ENCODE measurements around the gene RAB22A.

The RAB22A gene

DNA sequence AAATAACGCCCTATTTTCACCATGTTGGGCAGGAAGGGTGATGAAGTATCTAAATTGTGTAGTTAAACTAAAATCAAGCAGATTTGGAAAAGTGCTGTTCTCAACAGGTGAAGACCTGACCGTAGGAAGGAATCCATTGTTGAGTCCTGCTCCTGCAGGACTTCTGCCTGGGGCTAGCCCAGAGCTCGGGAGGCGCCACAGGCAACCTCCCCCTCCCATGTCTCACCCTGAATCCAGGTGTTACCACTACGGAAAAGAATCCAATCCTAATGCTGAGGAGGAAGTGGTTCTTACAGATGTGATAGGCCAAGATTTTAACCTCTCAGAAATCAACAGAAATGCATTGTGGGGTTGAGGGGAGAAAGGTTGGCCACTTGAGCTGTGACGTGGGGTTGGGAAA is 30.2 kb downstream of the RAB22A start:
- Mint-ChIP-seq H3K27ac (no peak overlapping the region), H3K27me3 (ENCODE audit: low read depth, poor library complexity) (no peaks in the 10 kb centered on the region), H3K9me3 (no peaks in the 10 kb centered on the region), H3K36me3 (ENCODE audit: low read depth) (peaks cover 34% of the 10 kb centered on the region), H3K4me3 (no peak overlapping the region), H3K4me1 (peaks cover 7% of the 10 kb centered on the region)
- TF ChIP-seq, protein P1, sequence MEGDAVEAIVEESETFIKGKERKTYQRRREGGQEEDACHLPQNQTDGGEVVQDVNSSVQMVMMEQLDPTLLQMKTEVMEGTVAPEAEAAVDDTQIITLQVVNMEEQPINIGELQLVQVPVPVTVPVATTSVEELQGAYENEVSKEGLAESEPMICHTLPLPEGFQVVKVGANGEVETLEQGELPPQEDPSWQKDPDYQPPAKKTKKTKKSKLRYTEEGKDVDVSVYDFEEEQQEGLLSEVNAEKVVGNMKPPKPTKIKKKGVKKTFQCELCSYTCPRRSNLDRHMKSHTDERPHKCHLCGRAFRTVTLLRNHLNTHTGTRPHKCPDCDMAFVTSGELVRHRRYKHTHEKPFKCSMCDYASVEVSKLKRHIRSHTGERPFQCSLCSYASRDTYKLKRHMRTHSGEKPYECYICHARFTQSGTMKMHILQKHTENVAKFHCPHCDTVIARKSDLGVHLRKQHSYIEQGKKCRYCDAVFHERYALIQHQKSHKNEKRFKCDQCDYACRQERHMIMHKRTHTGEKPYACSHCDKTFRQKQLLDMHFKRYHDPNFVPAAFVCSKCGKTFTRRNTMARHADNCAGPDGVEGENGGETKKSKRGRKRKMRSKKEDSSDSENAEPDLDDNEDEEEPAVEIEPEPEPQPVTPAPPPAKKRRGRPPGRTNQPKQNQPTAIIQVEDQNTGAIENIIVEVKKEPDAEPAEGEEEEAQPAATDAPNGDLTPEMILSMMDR (IDR thresholded peaks at IDR 0.05): no peak
- DNase-seq: no peak

DNA sequence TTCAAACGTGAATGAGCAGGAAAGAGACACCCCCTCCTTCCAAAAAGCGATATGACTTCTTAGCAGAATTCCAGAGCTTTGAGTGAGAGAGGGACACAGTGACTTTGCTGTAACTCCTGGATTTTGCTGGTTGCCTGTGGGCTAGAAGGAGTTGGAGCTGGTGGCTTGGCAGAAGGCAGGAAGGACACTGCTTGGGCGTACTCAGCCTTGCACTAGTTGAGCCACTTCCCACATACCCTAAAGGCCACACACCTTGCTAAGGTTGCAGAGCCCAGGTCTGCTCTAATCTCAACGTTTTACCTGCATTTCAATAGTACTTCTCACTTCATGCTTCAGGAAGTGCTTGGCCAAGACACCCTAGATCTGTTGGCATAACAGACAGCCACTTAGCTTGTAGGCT is 30.6 kb downstream of the RAB22A start:
- no peaks in the 10 kb centered on the region for H3K9me3 Mint-ChIP-seq
- DNase-seq: no peak
- peaks cover 7% of the 10 kb centered on the region for H3K4me1 Mint-ChIP-seq
- H3K4me3 Mint-ChIP-seq: no peak overlapping the region
- H3K27me3 Mint-ChIP-seq (ENCODE audit: low read depth, poor library complexity): no peaks in the 10 kb centered on the region
- TF ChIP-seq, protein P1 (IDR thresholded peaks at IDR 0.05): no peak
- no peak overlapping the region for H3K27ac Mint-ChIP-seq
- H3K36me3 Mint-ChIP-seq (ENCODE audit: low read depth): peaks cover 32% of the 10 kb centered on the region

GRCh38 chr20:58340853-58341252 is 31.3 kb downstream of the RAB22A start:
- H3K4me3 Mint-ChIP-seq: no peak overlapping the region
- TF ChIP-seq, protein P1 (IDR thresholded peaks at IDR 0.05): no peak
- H3K4me1 Mint-ChIP-seq: peaks cover 7% of the 10 kb centered on the region
- peaks cover 37% of the 10 kb centered on the region for H3K36me3 Mint-ChIP-seq (ENCODE audit: low read depth)
- no peak for DNase-seq
- H3K9me3 Mint-ChIP-seq: no peaks in the 10 kb centered on the region
- H3K27me3 Mint-ChIP-seq (ENCODE audit: low read depth, poor library complexity): no peaks in the 10 kb centered on the region
- no peak overlapping the region for H3K27ac Mint-ChIP-seq

GRCh38 chr20:58342104-58342945 is 32.8 kb downstream of the RAB22A start:
- DNase-seq: no peak
- H3K9me3 Mint-ChIP-seq: no peaks in the 10 kb centered on the region
- peaks cover 48% of the 10 kb centered on the region for H3K36me3 Mint-ChIP-seq (ENCODE audit: low read depth)
- no peak overlapping the region for H3K4me3 Mint-ChIP-seq
- no peak overlapping the region for H3K27ac Mint-ChIP-seq
- H3K27me3 Mint-ChIP-seq (ENCODE audit: low read depth, poor library complexity): no peaks in the 10 kb centered on the region
- TF ChIP-seq, protein P1 (IDR thresholded peaks at IDR 0.05): no peak
- peaks cover 7% of the 10 kb centered on the region for H3K4me1 Mint-ChIP-seq

- Mint-ChIP-seq H3K27me3 (ENCODE audit: low read depth, poor library complexity) (no peaks in the 10 kb centered on the region), H3K9me3 (no peaks in the 10 kb centered on the region), H3K27ac (no peak overlapping the region), H3K4me1 (peaks cover 15% of the 10 kb centered on the region), H3K36me3 (ENCODE audit: low read depth) (peaks cover 39% of the 10 kb centered on the region), H3K4me3 (no peak overlapping the region)
- no peak for DNase-seq
- TF ChIP-seq, protein P1 (IDR thresholded peaks at IDR 0.05): no peak
These were observed 35.2 kb downstream of the RAB22A start for GRCh38 chr20:58344741-58345140.

GRCh38 chr20:58349570-58349969 is 40.1 kb downstream of the RAB22A start:
- no peaks in the 10 kb centered on the region for H3K27me3 Mint-ChIP-seq (ENCODE audit: low read depth, poor library complexity)
- TF ChIP-seq, protein P1 (IDR thresholded peaks at IDR 0.05): no peak
- peaks cover 32% of the 10 kb centered on the region for H3K4me1 Mint-ChIP-seq
- no peak overlapping the region for H3K4me3 Mint-ChIP-seq
- H3K27ac Mint-ChIP-seq: no peak overlapping the region
- DNase-seq: no peak
- no peaks in the 10 kb centered on the region for H3K9me3 Mint-ChIP-seq
- peaks cover 41% of the 10 kb centered on the region for H3K36me3 Mint-ChIP-seq (ENCODE audit: low read depth)
